Activated CD8-positive, alpha-beta memory T cell treated with anti-CD3 and anti-CD28 coated beads for 48 hours (primary cell): ENCODE measurements around the gene POLR3A.

ENCODE experiments used
- DNase-seq, 3 experiments: peaks; one replicate each; pipeline ENCODE4 v3.0.0-alpha.2; 2020; ENCODE audit warnings: low read depth in 2 of 3, low spot score in 2 of 3

Gene POLR3A

GRCh38 chr10:77979221-77979620, 50.1 kb downstream of the POLR3A start:
- DNase-seq = no peak

DNA sequence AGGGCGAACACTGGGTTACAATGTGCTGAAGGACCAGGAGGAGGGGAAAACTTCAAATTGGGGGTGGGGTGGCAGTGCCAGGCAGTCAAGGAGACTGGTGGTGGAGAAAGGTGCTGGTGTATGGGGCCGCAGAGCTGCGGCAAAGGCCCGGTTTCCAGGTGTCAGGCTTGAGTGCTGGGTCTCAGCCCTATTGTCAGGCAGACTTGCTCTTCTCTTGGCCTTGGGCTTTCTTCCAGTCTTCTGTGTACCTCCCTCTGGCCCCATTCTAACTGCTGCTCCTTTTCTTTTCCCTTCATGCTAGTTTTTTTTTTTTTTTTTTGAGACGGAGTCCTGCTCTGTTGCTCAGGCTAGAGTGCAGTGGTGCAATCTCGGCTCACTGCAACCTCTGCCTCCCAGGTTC, 51.0 kb downstream of the POLR3A start:
- DNase-seq = no peak

DNA sequence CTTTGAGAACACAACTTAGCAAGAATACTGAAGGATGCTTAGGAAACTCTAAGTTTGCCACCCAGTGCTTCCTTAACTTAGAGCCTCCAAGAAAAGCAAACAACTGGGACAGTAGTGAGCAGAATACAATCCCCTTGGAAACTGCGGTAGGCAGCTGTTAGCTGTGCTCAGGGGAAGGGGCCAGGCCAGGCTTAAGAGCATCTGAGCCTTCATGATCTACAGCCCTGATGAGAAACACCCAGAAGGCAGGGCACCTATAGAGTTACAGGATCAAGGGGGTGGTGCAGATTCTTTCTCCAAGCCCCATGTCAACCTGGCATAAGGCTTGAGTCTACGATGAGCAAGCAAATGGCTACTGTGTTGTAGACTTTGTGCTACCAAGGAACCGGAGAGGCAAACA, 51.4 kb downstream of the POLR3A start:
- DNase-seq = no peak

DNA sequence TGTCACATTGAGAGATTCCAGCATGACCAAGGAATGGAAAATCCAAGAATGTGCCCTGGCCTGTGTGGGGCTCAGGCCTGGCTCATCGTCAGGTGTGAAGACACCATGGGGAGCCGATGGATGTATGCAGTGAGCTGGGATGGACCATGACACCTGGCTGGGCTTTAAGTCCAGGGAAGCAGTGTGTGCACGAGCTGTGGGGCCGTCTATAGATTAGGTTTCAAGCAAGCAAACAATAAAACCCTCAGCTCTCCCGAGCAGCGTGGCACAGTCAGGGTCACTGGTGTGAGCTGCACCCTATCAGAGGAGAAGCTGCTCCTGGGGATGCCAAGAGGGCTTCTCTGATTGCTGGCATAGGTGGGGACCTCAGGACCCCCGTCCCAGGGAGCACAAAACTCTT, 52.3 kb downstream of the POLR3A start:
- no peak for DNase-seq

DNA sequence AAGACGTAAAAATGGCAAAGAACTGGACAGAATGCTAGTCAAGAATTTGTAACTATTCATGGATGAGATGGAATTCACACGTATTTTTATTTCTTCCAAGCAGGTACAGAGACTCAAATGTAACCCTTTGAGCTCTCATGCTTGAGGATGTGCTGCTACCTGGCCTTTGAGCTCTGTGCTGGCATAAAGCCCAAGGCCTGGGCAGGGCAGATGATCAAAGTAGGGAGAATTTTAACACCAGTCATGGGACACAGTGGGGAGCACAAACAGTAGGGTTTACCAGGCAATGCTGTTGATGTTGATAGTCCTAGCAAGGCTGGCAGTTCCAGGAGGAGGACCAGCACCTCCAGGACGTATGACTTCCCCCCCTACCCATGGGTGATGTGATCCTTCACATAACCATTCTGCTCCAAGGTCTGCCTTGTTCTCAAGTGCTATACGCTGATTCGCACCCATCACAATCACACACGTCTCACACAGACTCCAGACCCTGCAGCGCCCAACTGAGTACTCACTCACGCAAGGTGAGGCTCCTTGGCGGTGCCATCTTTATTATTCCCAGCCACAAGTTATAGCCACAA, 54.1 kb downstream of the POLR3A start:
- no peak for DNase-seq

DNA sequence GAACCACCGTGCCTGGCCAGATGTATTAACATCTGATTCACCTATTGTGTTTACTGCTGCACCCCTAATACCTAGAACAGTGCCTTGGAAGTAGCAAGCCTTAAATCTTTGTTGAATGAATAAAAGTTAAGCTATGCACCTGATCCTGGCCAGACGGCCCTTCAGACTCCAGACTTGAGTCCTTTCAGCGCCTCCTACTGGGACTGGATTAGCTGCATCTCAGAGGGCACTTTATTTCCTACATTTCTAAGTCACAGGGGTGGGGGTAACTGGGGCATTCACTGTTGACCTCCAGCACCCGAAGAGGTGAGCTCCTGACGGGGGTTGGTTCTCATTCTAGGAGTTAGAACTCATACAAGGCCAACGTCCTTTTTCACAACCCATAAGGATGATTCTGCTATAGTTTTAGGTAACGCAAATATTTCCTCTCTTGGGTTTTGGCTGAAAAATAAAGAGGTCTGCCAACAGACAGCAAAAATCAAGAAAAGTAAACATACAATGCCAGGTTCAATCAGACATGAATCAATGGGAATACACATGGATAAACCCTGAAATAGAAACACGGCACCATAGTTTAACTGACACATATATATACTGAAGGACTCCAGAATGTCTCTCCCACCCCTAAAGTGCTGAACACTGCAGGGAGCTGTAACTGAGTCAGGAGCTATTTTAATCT, 54.8 kb downstream of the POLR3A start:
- DNase-seq = no peak

- no peak for DNase-seq
These were observed 56.0 kb downstream of the POLR3A start for GRCh38 chr10:77973276-77973675.

DNA sequence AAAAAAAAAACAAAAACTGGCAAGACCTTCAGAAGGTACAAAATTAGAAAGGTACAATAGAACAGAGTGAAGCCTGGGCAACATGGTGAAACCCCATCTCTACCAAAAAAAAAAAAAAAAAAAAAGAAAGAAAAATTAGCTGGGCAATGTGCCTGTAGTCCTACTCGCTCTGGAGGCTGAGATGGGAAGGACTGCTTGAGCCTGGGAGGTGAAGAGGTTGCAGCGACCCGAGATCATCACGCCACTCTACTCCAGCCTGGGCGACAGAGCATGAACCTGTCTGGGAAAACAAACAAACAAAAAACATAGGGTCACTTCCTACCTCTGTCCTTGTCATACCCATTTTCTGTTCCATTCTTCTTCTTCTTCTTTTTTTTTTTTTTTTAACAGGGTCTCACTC, 57.2 kb downstream of the POLR3A start:
- DNase-seq = no peak

DNA sequence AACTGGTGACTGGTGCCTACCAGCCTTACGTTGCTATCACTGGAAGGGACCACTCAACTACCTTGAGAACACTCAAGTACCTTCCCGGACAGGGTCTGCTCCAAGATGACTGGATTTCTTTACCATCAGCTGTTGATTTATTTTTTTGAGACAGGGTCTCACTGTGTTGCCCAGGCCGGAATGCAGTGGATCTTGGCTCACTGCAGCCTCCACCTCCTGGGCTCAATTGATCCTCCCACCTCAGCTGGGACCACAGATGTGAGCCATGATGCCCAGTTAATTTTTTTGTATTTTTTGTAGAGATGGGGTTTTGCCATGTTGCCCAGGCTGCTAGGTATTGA, 57.5 kb downstream of the POLR3A start:
- DNase-seq = no peak

- DNase-seq = no peak
These were observed 58.2 kb downstream of the POLR3A start for GRCh38 chr10:77970869-77971803.

GRCh38 chr10:77969114-77969513, 60.2 kb downstream of the POLR3A start:
- DNase-seq = no peak

- no peak for DNase-seq
These were observed 61.7 kb downstream of the POLR3A start for GRCh38 chr10:77967611-77968022.

- DNase-seq = no peak
These were observed 64.0 kb downstream of the POLR3A start for GRCh38 chr10:77965294-77965693.

- DNase-seq = no peak
These were observed 64.5 kb downstream of the POLR3A start for GRCh38 chr10:77964811-77965210.

GRCh38 chr10:77963901-77964300, 65.4 kb downstream of the POLR3A start:
- DNase-seq = no peak

DNA sequence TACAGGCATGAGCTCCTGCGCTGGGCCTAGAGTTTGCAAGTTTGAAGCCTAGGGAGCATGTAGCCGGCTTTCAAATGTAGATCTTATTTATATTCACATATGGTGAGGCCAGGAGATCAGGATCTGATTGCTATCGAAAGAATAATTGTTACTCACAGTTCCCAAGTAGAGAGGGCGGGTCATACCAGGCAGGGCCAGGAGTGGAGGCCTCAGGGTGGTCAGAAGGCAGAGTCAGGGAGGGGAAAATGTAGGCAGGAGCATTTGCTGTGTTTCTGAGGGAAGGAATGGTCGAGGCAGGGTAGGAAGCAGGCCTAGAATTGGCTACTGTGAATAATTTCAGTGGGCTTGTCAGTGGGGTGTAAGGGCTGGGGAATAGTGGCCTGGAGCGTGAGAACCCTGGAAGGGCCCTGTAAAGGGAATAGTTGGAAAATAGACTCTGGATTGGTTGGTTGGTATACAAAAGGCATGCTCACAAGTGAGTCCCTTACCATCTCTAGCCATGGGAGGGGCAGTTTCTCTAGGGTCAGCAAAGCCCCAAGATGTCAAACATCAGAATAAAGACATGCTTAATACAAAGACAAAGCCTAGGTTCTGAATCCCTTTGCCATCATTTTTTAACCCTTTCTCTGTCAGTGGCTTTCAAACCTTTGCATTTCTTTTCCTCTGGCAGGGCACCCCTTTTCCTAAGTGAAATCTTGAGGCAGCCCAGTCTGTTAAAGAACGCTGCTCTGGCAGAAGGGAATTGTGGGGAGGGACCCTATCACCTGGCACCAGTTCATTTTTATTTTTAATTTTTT, 66.8 kb downstream of the POLR3A start:
- no peak for DNase-seq

DNA sequence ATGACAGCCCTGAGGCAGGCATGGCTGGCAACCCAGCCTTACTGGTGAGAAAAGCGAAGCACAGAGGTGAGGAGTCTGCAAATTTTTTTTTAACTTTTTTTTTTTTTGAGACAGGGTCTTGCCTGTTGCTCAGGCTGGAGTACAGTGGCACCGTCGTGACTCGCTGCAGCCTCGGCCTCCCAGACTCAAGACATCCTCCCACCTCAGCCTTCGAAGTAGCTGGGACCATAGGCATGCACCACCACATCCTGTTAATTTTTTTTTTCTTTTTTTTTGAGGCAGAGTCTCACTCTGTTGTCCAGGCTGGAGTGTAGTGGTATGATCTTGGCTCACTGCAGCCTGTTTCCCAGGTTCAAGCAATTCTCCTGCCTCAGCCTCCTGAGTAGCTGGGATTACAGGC, 67.6 kb downstream of the POLR3A start:
- no peak for DNase-seq

GRCh38 chr10:77960829-77961329, 68.4 kb downstream of the POLR3A start:
- DNase-seq = no peak

GRCh38 chr10:77959887-77960455, 69.3 kb downstream of the POLR3A start:
- DNase-seq = no peak

DNA sequence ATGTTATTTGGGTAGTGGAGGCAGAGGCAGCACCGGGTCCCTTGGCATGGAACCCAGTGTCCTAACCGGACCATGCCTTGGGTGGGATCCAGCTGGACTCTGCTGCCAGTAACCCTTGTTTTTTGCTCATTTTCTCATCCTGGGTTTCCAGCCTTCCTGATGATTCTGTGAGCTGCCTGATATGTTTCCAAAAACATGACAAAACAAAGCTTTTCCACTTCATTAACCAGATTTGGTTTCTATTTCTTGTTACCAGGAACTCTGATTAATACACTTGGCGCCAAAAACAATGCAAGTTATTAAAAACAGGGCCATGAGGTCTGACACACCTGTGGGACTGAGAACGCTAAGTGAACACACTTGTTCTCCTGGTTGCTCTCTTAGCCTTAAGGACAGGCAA, 69.9 kb downstream of the POLR3A start:
- DNase-seq = no peak

GRCh38 chr10:77955136-77955535, 74.2 kb downstream of the POLR3A start:
- no peak for DNase-seq
